Liver (tissue), 9 donors: Measurements from ENCODE around the gene CYSRT1. TPM values are rescaled to one million over a fixed set of nuclear protein-coding genes. Genes with fewer than 3 reads are reported as not detected.
A peak's percentile ranks its signal among the peaks of the same experiment; 100 is the strongest.

ENCODE experiments used
- DNase-seq: peaks from one replicate; pipeline ENCODE4 v3.0.0-alpha.2; 2017; ENCODE audit warnings: low spot score
- H3K27ac ChIP-seq, 2 donors: one replicate each; pipeline ENCODE4 v1.7.0; 2013; ENCODE audit warnings: inconsistent platforms in 2 of 2, low read length in 2 of 2, control low read depth in 1 of 2, low read depth in 1 of 2, mild to moderate bottlenecking in 1 of 2
- H3K27me3 ChIP-seq, 4 donors: one replicate each; pipeline versions ENCODE4 v1.6.1 to v1.7.0; 2013; ENCODE audit warnings: low read length in 3 of 4, inconsistent platforms in 1 of 4, mild to moderate bottlenecking in 1 of 4, moderate library complexity in 1 of 4; ENCODE audit not compliant: control insufficient read depth in 4 of 4, insufficient read depth in 4 of 4
- H3K36me3 ChIP-seq, 4 donors: one replicate each; pipeline versions ENCODE4 v1.6.1 to v1.7.0; 2013; ENCODE audit warnings: low read length in 3 of 4, mild to moderate bottlenecking in 3 of 4, low read depth in 1 of 4, moderate library complexity in 1 of 4; ENCODE audit not compliant: control insufficient read depth in 4 of 4, insufficient read depth in 3 of 4
- H3K4me1 ChIP-seq, 4 donors: one replicate each; pipeline versions ENCODE4 v1.6.1 to v1.7.0; 2013; ENCODE audit warnings: low read length in 3 of 4, mild to moderate bottlenecking in 3 of 4, moderate library complexity in 1 of 4; ENCODE audit not compliant: control insufficient read depth in 4 of 4, insufficient read depth in 4 of 4
- H3K4me3 ChIP-seq, 3 donors: one replicate each; pipeline versions ENCODE4 v1.6.1 to v1.7.0; 2013; ENCODE audit warnings: low read length in 3 of 3, control low read depth in 1 of 3, low read depth in 1 of 3, mild to moderate bottlenecking in 1 of 3
- H3K9ac ChIP-seq, 2 donors: one replicate each; pipeline ENCODE4 v1.7.0; 2013; ENCODE audit warnings: low read length in 2 of 2, mild to moderate bottlenecking in 2 of 2, moderate library complexity in 2 of 2, control low read depth in 1 of 2, low read depth in 1 of 2
- H3K9me3 ChIP-seq, 4 donors: one replicate each; pipeline versions ENCODE4 v1.6.1 to v1.7.0; 2013; ENCODE audit warnings: low read length in 3 of 4; ENCODE audit not compliant: control insufficient read depth in 4 of 4
- EGR1 ChIP-seq, 2 donors: IDR thresholded peaks; 2 replicates each; pipeline ENCODE4 v1.6.1; 2016 to 2018; ENCODE audit warnings: antibody characterized with exemption in 2 of 2, low read depth in 2 of 2
- FOXA1 ChIP-seq: IDR thresholded peaks from 2 replicates; pipeline ENCODE4 v1.6.1; 2016; ENCODE audit warnings: antibody characterized with exemption
- FOXA2 ChIP-seq: IDR thresholded peaks from 2 replicates; pipeline ENCODE4 v1.6.1; 2016; ENCODE audit warnings: antibody characterized with exemption
- GABPA ChIP-seq, 2 donors: IDR thresholded peaks in 1 of 2; conservative IDR thresholded peaks in 1 of 2; 2 replicates each; pipeline ENCODE4 v1.6.1; 2016; ENCODE audit warnings: antibody characterized with exemption in 2 of 2, mild to moderate bottlenecking in 1 of 2, moderate library complexity in 1 of 2
- HNF4A ChIP-seq, 2 donors: conservative IDR thresholded peaks; 2 replicates each; pipeline ENCODE4 v1.6.1; 2016; ENCODE audit warnings: antibody characterized with exemption in 2 of 2, mild to moderate bottlenecking in 2 of 2
- HNF4G ChIP-seq: IDR thresholded peaks from 2 replicates; pipeline ENCODE4 v1.6.1; 2016; ENCODE audit warnings: antibody characterized with exemption
- JUND ChIP-seq, 2 donors: IDR thresholded peaks; 2 replicates each; pipeline ENCODE4 v1.6.1; 2016; ENCODE audit warnings: antibody characterized with exemption in 2 of 2
- NR2F2 ChIP-seq: IDR thresholded peaks from 2 replicates; pipeline ENCODE4 v1.6.1; 2016; ENCODE audit warnings: antibody characterized with exemption
- RAD21 ChIP-seq, 2 donors: IDR thresholded peaks; 2 replicates each; pipeline ENCODE4 v1.6.1; 2016; ENCODE audit warnings: antibody characterized with exemption in 2 of 2, mild to moderate bottlenecking in 2 of 2
- RXRA ChIP-seq, 2 donors: IDR thresholded peaks; 2 replicates each; pipeline ENCODE4 v1.6.1; 2017 to 2018; ENCODE audit warnings: antibody characterized with exemption in 2 of 2, mild to moderate bottlenecking in 1 of 2
- SP1 ChIP-seq: IDR thresholded peaks from 2 replicates; pipeline ENCODE4 v1.6.1; 2018; ENCODE audit warnings: antibody characterized with exemption, mild to moderate bottlenecking
- TAF1 ChIP-seq: conservative IDR thresholded peaks from 2 replicates; pipeline ENCODE4 v1.6.1; 2016; ENCODE audit warnings: antibody characterized with exemption, mild to moderate bottlenecking
- YY1 ChIP-seq: IDR thresholded peaks from 2 replicates; pipeline ENCODE4 v1.6.1; 2016; ENCODE audit warnings: antibody characterized with exemption, mild to moderate bottlenecking
- WGBS: extraction: QIAGEN DNeasy Blood & Tissue Kit; methylation state at CpG from one replicate; pipeline ENCODE4 v1.1.7; 2013; 5-methylcytosine and 5-hydroxymethylcytosine counted together
- polyA plus RNA-seq, 2 donors: library from polyadenylated mRNA; stranded (reverse) in 1 of 2; unstranded in 1 of 2; fragments of 200-250 nt in 1 of 2; fragments of >200 nt in 1 of 2; fragmentation: Nextera tagmentation in 1 of 2; extraction: Ambion mirVana in 1 of 2; gene quantifications; one replicate each; pipeline versions ENCODE4 v1.2.1 to v1.2.3, GENCODE V29; 2013 to 2015
- total RNA-seq, 2 donors: library from RNA; depleted of rRNA; stranded (reverse); fragments of >200 nt; gene quantifications; one replicate each; pipeline ENCODE4 v1.2.3, GENCODE V29; 2014
- TF ChIP-seq, protein P1 (sequence below): IDR thresholded peaks from 2 replicates; pipeline ENCODE4 v1.6.1; 2016; ENCODE audit warnings: antibody characterized with exemption
- TF ChIP-seq, protein P2 (sequence below): IDR thresholded peaks from 2 replicates; pipeline ENCODE4 v1.6.1; 2016; ENCODE audit warnings: antibody characterized with exemption
- TF ChIP-seq, protein P3 (sequence below): IDR thresholded peaks from 2 replicates; pipeline ENCODE4 v1.6.1; 2016; ENCODE audit warnings: antibody characterized with exemption, mild to moderate bottlenecking
- TF ChIP-seq, protein P4 (sequence below): IDR thresholded peaks from 2 replicates; pipeline ENCODE4 v1.6.1; 2016; ENCODE audit warnings: antibody characterized with exemption
- TF ChIP-seq, protein P5 (sequence below): fragments of 150-350 bp; IDR thresholded peaks from 2 replicates; pipeline ENCODE4 v1.5.1; 2017; ENCODE audit warnings: improper control_type of control experiment, low read depth, low read length; ENCODE audit not compliant: missing input control
- donor health status: healthy.
- donor health status: healthy.
- donor health status: healthy.
- donor health status: healthy.
- donor health status: healthy.

Gene CYSRT1
- total and polyA plus RNA-seq, 4 donors, result 0.14 to 0.50 (median 0.20) TPM

DNA sequence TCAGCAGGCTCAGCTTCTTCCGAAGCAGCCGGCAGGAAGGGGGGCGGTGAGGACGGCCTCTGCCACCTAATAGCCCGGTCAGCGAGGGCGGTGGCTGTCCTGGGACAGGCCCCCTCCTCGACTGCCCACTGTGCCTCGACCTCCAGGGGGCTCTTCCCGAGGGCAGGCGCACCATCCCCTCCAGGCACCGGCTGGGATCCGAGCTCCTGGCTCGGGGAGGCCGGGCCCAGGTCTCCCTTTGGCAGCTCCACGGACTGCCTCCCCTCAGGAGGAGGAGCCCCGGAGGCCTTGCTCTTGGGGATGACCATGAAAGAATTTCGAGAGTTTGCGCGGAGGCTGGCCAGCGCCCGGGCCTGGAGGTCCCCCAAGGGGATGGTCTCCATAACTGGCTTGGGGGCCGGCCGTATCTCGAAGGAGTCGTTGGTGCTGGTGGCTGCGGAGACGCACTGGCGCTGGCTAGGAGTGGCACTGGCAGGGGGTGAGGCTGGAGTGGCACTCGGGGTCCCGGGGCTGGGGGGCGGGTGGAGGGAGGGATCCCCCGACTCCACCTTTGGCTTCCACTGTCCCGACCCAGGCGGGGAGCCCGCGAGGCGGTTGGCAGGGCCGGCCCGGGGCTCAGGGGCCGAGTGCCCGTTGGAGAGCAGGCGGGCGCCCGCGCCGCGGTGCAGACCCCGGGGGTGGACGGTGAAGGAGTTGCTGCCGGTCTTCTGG, 25.4 kb upstream of the CYSRT1 start:
- no peak for DNase-seq
- 5% methylated on average over 51 of the region's 51 CpGs for WGBS
- H3K9ac ChIP-seq, result peak overlapping the region in 1 of 2 donors; percentile 27
- H3K4me3 ChIP-seq, result peak overlapping the region; percentile 66 to 90 (median 66)
- H3K27me3 ChIP-seq, result no peaks in the 10 kb centered on the region
- H3K27ac ChIP-seq, result peak overlapping the region in 1 of 2 donors; percentile 2
- peaks cover 36 to 89% (median 77%) of the 10 kb centered on the region in 4 donors for H3K4me1 ChIP-seq
- H3K36me3 ChIP-seq, result no peaks in the 10 kb centered on the region
- TF ChIP-seq EGR1 (IDR thresholded peaks at IDR 0.05; ENCODE audit: low read depth in 2 of 2) (no peak), HNF4A (conservative IDR thresholded peaks at IDR 0.05) (no peak), RXRA (IDR thresholded peaks at IDR 0.05) (no peak), HNF4G (no peak), TAF1 (no peak), FOXA1 (no peak), JUND (IDR thresholded peaks at IDR 0.05) (no peak), SP1 (no peak), NR2F2 (no peak), GABPA (IDR thresholded peaks at IDR 0.05 in 1 of 2, conservative IDR thresholded peaks at IDR 0.05 in 1 of 2) (no peak), YY1 (no peak), FOXA2 (no peak)
- TF ChIP-seq, protein P1, sequence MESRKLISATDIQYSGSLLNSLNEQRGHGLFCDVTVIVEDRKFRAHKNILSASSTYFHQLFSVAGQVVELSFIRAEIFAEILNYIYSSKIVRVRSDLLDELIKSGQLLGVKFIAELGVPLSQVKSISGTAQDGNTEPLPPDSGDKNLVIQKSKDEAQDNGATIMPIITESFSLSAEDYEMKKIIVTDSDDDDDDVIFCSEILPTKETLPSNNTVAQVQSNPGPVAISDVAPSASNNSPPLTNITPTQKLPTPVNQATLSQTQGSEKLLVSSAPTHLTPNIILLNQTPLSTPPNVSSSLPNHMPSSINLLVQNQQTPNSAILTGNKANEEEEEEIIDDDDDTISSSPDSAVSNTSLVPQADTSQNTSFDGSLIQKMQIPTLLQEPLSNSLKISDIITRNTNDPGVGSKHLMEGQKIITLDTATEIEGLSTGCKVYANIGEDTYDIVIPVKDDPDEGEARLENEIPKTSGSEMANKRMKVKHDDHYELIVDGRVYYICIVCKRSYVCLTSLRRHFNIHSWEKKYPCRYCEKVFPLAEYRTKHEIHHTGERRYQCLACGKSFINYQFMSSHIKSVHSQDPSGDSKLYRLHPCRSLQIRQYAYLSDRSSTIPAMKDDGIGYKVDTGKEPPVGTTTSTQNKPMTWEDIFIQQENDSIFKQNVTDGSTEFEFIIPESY, result no peak
- no peaks in the 10 kb centered on the region for H3K9me3 ChIP-seq

DNA sequence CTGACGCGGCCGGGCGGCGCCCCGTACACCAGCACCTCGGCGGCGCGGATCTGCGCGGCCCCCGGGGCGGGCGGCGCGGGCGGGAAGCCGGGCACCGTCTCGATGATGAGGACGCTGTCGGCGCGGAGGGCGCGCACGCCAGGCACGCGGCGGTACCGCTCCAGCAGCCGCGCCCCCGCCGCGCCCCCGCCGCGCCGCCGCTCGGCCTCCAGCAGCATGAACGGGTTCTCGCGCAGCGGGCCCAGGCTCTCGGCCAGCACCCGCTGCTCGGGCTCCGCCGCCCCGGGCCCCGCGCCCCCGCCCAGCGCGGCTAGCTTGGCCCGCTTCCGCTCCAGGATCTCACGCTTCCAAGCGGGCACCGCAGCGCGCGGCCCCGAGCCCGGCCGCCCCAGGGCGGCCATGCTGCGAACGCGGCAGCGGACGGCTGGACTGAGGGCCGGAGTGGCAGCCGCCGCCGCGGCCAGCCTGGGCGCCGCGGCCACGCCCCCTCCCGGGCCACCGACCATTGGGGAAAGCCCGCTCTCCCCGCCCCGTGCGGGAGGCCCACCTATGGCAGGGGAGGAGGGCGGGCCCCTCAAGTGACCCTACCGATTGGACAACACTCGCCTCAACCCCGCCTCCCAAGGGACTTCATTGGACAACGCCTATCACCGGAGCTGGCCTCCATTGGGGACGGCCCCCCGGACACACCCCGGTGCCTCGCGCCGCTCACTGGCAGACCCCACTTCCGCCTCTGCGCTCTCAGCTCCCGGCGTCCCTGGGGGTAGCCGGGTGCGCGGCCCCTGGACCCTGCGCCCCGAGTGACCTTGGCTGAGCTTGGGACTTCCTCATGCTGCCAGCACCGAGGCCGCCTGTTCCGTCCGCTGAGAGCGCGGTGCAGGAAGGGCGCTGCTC, 24.4 kb upstream of the CYSRT1 start, which contains the start of gene TPRN:
TPRN (minus strand) TSS at position 431 of the 894 bp plus-strand sequence; CDS start at position 401, 30 bp downstream.
- Histone ChIP-seq H3K9me3 (no peaks in the 10 kb centered on the region), H3K27ac (peak within 1 kb of the TSS; percentile 58 to 87), H3K27me3 (no peaks in the 10 kb centered on the region), H3K9ac (peak within 1 kb of the TSS; percentile 30 to 40), H3K4me3 (peak within 1 kb of the TSS; percentile 66 to 90 (median 83)), H3K36me3 (no peaks in the 10 kb centered on the region), H3K4me1 (peaks cover 30 to 84% (median 73%) of the 10 kb centered on the region in 4 donors)
- DNase-seq, result peak; percentile 98
- WGBS, result under 1% methylated on average over 117 of the region's 118 CpGs
- peak; percentile 97 for TF ChIP-seq SP1
- peak; percentile 89 for TF ChIP-seq YY1
- TF ChIP-seq, protein P2, sequence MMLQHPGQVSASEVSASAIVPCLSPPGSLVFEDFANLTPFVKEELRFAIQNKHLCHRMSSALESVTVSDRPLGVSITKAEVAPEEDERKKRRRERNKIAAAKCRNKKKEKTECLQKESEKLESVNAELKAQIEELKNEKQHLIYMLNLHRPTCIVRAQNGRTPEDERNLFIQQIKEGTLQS, result no peak
- no peak for TF ChIP-seq FOXA2
- TF ChIP-seq FOXA1, result no peak
- TF ChIP-seq JUND (IDR thresholded peaks at IDR 0.05), result no peak
- TF ChIP-seq, protein P3, sequence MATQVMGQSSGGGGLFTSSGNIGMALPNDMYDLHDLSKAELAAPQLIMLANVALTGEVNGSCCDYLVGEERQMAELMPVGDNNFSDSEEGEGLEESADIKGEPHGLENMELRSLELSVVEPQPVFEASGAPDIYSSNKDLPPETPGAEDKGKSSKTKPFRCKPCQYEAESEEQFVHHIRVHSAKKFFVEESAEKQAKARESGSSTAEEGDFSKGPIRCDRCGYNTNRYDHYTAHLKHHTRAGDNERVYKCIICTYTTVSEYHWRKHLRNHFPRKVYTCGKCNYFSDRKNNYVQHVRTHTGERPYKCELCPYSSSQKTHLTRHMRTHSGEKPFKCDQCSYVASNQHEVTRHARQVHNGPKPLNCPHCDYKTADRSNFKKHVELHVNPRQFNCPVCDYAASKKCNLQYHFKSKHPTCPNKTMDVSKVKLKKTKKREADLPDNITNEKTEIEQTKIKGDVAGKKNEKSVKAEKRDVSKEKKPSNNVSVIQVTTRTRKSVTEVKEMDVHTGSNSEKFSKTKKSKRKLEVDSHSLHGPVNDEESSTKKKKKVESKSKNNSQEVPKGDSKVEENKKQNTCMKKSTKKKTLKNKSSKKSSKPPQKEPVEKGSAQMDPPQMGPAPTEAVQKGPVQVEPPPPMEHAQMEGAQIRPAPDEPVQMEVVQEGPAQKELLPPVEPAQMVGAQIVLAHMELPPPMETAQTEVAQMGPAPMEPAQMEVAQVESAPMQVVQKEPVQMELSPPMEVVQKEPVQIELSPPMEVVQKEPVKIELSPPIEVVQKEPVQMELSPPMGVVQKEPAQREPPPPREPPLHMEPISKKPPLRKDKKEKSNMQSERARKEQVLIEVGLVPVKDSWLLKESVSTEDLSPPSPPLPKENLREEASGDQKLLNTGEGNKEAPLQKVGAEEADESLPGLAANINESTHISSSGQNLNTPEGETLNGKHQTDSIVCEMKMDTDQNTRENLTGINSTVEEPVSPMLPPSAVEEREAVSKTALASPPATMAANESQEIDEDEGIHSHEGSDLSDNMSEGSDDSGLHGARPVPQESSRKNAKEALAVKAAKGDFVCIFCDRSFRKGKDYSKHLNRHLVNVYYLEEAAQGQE, result peak; percentile 85
- TF ChIP-seq NR2F2, result peak; percentile 88
- TF ChIP-seq RAD21 (IDR thresholded peaks at IDR 0.05), result peak in 1 of 2 donors; percentile 19
- TF ChIP-seq RXRA (IDR thresholded peaks at IDR 0.05), result peak; percentile 79 to 90
- TF ChIP-seq, protein P4, sequence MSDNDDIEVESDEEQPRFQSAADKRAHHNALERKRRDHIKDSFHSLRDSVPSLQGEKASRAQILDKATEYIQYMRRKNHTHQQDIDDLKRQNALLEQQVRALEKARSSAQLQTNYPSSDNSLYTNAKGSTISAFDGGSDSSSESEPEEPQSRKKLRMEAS, result peak; percentile 59
- TF ChIP-seq, protein P5, sequence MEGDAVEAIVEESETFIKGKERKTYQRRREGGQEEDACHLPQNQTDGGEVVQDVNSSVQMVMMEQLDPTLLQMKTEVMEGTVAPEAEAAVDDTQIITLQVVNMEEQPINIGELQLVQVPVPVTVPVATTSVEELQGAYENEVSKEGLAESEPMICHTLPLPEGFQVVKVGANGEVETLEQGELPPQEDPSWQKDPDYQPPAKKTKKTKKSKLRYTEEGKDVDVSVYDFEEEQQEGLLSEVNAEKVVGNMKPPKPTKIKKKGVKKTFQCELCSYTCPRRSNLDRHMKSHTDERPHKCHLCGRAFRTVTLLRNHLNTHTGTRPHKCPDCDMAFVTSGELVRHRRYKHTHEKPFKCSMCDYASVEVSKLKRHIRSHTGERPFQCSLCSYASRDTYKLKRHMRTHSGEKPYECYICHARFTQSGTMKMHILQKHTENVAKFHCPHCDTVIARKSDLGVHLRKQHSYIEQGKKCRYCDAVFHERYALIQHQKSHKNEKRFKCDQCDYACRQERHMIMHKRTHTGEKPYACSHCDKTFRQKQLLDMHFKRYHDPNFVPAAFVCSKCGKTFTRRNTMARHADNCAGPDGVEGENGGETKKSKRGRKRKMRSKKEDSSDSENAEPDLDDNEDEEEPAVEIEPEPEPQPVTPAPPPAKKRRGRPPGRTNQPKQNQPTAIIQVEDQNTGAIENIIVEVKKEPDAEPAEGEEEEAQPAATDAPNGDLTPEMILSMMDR, result no peak
- TF ChIP-seq, protein P1, result peak; percentile 33
- TF ChIP-seq TAF1, result no peak
- TF ChIP-seq EGR1 (IDR thresholded peaks at IDR 0.05; ENCODE audit: low read depth in 2 of 2), result peak in 1 of 2 donors; percentile 61
- TF ChIP-seq HNF4A (conservative IDR thresholded peaks at IDR 0.05), result peak; percentile 90 to 98
- TF ChIP-seq GABPA (IDR thresholded peaks at IDR 0.05 in 1 of 2, conservative IDR thresholded peaks at IDR 0.05 in 1 of 2), result peak in 1 of 2 donors; percentile 87
- peak; percentile 81 for TF ChIP-seq HNF4G
